ENCODE results near the gene CEBPA.

The CEBPA gene

GRCh38 chr19:33302175-33302973, at the start of gene CEBPA:
Gene CEBPA, minus strand, starts transcription at chr19:33302534. Its CDS starts 120 bp downstream, at chr19:33302414.
- peak; percentile 49 to 52 for DNase-seq (ENCODE audit: low read depth in 2 of 2)

GRCh38 chr19:33350538-33351309, 48.4 kb upstream of the CEBPA start:
- no peak for DNase-seq (ENCODE audit: low read depth in 2 of 2)

- no peak for DNase-seq (ENCODE audit: low read depth in 2 of 2)
Measured at GRCh38 chr19:33349319-33350289, 47.3 kb upstream of the CEBPA start.

- no peak for DNase-seq (ENCODE audit: low read depth in 2 of 2)
Measured at GRCh38 chr19:33348301-33349010, 46.1 kb upstream of the CEBPA start.

GRCh38 chr19:33347300-33347699, 45.0 kb upstream of the CEBPA start:
- no peak for DNase-seq (ENCODE audit: low read depth in 2 of 2)

GRCh38 chr19:33346665-33347064, 44.3 kb upstream of the CEBPA start:
- DNase-seq (ENCODE audit: low read depth in 2 of 2), result no peak

- no peak for DNase-seq (ENCODE audit: low read depth in 2 of 2)
Measured at GRCh38 chr19:33345163-33345562, 42.8 kb upstream of the CEBPA start.

- DNase-seq (ENCODE audit: low read depth in 2 of 2), result no peak
Measured at GRCh38 chr19:33344573-33344925, 42.2 kb upstream of the CEBPA start.

- DNase-seq (ENCODE audit: low read depth in 2 of 2), result no peak
Measured at GRCh38 chr19:33343859-33344572, 41.7 kb upstream of the CEBPA start.

- DNase-seq (ENCODE audit: low read depth in 2 of 2), result no peak
Measured at GRCh38 chr19:33343301-33343700, 41.0 kb upstream of the CEBPA start.

GRCh38 chr19:33340991-33341390, 38.7 kb upstream of the CEBPA start:
- DNase-seq (ENCODE audit: low read depth in 2 of 2), result no peak

GRCh38 chr19:33339016-33339984, 37.0 kb upstream of the CEBPA start:
- no peak for DNase-seq (ENCODE audit: low read depth in 2 of 2)

- DNase-seq (ENCODE audit: low read depth in 2 of 2), result no peak
Measured at GRCh38 chr19:33335446-33335845, 33.1 kb upstream of the CEBPA start.

GRCh38 chr19:33334271-33334670, 31.9 kb upstream of the CEBPA start:
- DNase-seq (ENCODE audit: low read depth in 2 of 2), result no peak

- no peak for DNase-seq (ENCODE audit: low read depth in 2 of 2)
Measured at GRCh38 chr19:33333642-33334041, 31.3 kb upstream of the CEBPA start.

GRCh38 chr19:33333151-33333550, 30.8 kb upstream of the CEBPA start:
- no peak for DNase-seq (ENCODE audit: low read depth in 2 of 2)

GRCh38 chr19:33332248-33332647, 29.9 kb upstream of the CEBPA start:
- DNase-seq (ENCODE audit: low read depth in 2 of 2), result no peak

GRCh38 chr19:33329736-33330135, 27.4 kb upstream of the CEBPA start:
- DNase-seq (ENCODE audit: low read depth in 2 of 2), result no peak

- DNase-seq (ENCODE audit: low read depth in 2 of 2), result no peak
Measured at GRCh38 chr19:33329060-33329459, 26.7 kb upstream of the CEBPA start.
